COLO668 (cell line): ENCODE data around the gene C14orf180.

Experiments used
- DNase-seq: peaks from one replicate; lab custom pipeline; 2025; ENCODE audit not compliant: unreplicated experiment; lab: John Stamatoyannopoulos, UW

C14orf180 gene

DNA sequence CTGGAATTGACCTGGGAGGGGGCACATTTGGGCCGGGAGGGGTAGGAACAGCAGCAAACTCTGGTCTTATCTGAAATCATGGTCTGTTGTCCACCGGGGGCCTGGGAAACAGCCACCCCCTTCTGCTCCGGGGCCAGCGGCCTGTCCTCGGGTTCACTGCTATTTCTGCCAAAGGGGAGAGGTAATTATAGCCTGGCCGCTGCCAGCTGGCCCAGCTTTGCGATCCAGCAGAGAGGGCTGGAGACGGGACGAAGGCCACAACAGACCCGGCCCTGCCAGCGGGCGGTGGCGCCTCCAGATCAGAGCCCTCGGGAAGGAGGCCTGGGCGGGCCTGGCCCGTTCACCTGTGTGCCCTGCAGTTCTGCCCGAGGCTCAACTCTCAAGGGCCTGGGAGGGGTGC is at the start of gene C14orf180:
C14orf180 (plus strand) TSS at position 258 of the 400 bp plus-strand sequence. CDS start 6,667 bp downstream, outside the sequence.
- peak; percentile 25 for DNase-seq

DNA sequence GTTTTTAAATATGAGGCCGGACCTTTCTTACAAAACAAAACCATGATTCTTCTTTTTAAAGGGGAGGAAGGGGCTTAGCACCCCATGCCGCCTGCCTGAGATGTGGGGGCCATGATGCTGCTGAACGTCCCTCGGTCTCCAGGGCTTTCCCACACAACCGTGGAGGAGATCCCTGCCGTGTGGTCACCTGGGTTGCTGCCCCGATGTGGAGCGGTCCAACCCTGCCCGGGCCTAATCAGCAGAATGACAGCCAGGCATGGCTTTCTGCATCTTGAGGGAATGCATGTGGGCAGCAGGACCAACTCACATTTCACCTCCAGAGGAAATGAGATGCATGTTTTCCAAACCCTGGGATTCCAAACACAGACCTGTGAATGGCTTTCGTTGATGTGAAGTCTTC is 48.9 kb upstream of the C14orf180 start:
- no peak for DNase-seq

DNA sequence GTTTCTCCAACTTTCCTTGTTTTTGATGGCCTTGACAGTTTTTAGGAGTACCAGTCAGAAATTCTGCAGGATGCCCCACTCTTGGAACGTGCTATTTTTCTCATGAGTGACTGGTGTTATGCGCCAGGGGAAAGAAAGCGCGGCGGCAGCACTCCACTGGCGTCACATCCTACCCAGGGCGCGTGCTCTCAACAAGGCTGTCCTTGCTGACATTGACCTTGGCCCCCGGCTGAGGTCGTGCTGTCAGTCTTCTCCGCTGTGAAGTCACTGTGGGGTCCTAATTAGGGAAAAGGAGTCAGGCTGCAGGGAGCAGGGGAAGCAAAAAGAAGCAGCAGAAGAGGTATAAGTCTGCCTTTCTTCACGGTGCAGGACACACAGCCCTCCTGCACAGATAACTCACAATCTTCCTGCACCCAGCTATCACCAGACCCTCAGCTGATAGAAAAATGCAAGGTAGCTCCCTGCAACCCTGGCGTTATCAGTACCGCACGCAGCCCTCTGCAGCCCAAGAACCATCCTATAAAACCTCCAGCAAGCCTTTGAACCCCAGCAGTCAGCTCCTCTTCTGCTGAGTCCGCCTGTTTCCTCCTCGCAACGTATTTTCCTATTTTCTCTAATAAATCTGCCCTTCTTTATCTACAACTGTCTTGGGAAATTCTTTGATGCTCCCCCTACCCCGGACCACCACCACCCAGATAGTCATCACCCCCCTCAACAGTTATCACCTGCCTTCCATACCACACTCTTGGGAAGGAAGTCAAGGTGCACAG is 48.0 kb upstream of the C14orf180 start:
- DNase-seq, result no peak

DNA sequence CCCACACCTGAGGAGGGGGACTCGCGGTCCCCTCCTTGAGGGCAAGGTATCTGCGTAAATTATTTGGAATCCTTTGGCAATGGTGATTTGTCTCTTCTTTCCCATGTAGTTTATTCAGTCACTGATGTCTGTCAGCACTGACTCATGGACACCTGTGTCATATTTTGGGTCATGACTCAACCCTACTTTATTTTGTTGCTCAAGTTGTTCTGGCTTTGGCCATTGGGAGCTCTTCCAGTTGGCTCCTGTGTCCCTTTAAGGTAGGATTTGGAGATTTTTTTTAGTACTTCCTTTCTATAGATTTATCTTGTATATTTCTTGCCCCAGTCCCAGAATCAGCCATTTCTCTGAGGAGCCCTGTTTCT is 47.4 kb upstream of the C14orf180 start:
- DNase-seq, result no peak

DNA sequence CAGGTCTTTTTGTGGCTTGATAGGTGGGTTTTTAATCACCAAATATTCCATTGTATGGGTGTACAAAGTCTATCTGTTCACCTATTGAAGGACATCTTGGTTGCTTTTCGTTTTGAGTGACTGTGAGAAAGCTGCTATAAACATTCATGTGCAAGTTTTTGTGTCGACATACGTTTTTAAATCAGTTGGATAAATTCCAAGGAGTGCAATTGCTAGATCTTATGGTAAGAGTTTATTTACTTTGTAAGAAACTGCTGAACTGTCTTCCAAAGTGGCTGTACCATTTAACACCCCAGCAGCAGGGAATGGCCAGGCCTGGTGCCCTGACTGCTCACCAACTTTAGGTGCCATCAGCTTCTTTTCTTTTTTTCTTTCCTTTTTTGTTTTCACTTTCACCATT is 45.5 kb upstream of the C14orf180 start:
- no peak for DNase-seq

DNA sequence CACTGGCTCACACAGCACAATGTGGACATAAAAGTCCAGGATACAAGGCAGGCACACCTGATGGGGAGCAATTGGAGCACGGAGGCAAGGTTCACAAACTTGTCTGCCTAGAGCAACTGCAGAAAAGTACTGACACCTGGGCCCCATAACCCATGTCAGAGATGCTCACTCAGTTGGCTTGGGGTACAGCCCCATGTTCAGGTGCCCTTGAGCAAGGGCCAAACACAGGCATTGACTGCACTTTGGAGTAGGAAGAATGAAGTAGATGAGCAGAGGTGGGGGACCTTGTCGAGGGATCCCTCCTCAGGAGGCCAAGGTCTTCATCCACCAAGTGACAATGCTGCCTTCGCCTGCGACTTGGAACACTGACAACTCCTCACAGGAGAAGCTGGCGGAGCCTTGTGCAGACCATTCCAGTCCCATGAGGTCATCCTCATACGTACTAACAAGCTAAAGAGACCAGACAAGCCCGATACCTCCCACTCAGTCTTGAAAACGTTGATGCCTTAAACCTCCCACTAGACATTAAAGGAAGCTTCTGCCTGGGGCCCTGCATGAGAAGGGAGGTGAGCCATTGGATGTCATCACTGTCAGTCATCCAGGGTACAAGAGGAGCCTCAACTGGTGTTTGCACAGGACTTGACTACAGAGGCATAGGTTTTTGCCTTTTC is 42.5 kb upstream of the C14orf180 start:
- DNase-seq, result no peak

DNA sequence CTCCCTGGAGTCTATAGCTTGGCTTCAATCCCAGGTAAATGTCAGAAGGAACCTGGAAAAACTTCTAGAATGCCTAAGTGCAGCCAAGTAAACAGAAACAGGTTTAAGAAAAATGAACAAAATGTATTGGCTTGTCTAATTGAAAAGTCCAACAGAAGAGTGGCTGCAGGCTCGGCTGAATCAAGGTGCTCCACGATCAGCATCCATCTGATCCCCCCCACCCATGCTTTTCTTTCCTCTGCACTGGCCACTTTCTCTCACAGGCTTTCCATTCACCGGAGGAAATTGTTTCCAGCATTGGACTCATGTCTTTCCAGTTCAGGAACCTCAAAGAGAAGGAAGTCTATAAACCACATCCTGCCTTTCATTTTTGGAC is 42.0 kb upstream of the C14orf180 start:
- no peak for DNase-seq

DNA sequence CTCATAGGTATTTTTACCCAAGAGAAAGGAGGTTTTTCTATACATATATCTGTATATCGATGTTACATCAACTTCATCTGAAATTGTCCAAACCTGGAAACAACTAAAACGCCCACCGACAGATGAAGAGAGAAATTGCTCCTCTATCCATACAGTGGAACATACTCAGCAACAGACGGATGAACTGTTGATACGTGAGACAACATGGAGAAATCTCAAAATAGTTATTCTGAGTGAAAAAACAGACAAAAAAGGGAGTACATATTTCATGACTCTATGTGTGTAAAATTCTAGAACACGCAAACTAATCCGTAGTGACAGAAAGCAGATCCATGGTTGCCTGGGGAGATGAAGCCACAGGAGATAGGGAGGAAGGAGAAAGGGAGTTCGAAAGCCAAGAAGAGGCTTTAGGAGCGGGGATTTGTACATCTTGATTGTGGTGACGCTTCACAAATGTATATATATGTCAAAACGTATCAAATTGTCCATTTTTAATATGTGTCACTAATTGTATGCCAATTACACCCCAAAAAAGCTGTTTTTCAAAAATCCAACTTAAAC is 37.6 kb upstream of the C14orf180 start:
- no peak for DNase-seq

DNA sequence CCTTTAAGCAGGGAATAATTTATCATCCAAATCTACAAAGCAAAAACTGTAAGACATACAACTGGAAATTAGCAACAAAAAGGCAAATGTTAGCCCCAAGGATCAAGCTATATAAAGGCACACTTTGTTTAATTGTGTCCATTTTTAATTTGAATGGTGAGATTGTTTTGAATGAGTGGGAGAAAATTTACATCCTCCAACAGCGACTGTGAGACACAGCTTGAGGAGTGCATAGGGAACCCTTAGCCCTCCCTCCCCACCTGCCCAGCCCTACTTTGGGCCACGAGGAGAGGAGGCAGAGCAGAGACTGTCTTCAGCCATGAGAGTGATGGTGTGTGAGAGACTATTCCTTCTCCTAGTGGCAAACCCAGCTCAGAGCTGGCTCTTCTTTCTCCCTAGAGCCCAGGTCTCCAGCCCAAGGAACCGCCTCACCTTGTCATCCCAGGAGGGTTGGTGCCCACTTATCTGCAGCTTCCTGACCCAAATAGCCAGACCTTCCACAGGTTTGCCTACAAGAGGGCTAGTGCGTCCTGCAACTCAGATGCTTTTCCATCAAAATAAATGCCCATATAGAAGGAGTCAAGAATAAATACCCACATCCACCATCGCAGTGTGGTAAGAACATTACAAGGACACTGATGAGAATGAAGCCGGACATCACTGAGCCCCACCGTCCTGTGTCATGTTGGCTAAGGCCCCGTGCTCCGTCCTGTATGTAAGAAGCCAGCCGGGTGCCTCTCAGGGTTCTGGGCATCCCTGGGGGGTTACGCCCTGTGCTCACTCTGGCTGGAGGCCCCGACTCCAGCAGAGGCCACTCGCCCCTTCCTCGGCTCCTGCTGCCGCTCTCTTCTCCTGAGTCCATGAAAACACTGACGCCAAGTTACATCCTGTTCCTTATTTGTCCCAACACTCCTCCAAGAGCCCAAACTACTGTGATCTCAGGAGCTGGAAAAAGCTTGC is 36.4 kb upstream of the C14orf180 start:
- DNase-seq, result no peak

DNA sequence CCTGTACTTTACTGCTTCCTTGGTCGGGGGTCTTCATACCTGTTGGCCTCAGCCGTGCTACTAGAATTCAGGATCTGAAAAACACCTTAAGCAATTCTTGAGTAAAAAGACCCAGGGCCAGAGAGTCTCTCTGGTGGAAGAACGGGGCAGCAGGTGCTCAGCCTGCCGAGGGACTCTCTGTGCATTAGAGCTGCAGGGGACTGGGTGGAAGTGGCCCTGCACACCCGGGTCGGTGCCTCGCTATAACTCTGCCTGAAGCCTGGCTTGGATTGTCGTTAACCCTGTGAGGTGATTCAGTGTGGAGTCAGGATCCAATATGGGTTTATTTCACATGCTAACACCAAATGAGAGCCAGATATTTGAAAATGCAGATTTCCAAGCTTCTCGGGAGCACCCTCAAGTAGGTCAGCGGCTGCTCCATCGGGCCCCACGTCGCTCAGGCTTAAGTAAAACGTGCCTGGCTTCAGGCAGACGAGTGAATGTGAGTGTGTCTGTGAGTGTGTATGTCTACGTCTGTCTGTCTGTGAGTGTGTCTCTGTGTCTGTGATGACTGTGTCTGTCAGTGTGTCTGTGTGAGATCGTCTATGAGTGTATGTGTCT is 35.1 kb upstream of the C14orf180 start:
- no peak for DNase-seq

DNA sequence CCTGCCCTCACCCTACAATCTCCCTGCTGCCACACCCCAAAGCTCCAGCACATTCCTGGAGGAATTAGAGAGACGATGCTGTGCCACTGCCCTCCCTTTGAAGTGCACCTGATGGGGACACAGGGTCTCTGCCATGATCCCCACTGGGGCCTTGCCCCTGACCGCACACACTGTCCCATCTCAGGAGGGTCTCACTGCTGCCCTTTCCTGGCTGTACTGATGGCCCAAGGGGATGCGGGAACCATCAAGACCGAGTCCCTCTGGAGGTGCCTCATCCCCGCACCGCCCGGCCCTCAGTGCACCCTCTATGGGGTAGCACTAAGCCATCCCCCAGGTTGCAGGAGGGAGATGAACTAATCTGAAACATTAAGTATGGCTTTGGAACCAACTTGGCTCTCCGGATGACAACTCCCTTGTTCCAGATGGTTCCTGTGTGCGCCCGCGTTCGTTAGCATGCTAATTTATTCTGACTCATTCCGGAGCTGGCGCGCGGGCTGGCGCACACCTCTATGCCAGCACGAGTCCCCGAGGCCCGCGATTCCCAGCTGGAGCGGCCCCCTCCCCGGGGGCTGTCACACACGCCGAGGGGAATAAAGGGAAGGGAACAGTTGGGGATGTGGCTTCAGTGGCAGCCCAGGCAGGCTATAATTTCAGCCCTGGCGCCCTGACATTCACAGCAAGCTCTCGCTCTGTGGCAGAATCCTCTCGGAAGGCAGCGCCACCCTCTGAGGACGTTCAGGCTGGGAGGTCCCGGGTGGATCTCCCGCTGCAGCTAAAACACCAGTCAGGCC is 34.2 kb upstream of the C14orf180 start:
- no peak for DNase-seq

DNA sequence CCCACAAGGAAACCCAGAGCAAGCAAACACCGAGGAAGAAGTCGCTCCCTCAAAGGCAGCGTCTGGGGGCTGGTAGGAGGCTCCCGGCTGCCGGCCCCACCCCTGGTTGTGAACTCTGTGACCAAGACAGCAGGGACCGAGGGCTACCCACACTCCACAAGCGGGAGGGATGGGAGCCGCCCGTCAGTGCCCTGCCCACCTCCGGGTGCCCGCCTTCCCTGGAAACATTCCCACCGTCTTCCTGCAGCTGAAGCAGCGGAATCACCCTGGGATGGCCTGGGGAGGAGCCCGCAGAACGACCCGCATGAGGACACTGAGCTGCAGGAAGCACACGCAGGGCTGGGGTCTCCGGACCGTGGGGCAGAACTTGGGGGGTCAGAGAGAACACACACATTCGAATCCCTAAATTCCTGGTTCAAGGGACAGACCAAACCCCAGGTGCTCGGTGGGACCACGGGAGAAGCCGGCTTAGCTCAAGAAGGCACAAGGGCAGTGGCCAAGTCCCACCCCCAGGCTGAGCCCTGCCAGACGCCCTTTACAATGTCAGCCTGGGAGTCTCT is 33.5 kb upstream of the C14orf180 start:
- DNase-seq, result no peak

DNA sequence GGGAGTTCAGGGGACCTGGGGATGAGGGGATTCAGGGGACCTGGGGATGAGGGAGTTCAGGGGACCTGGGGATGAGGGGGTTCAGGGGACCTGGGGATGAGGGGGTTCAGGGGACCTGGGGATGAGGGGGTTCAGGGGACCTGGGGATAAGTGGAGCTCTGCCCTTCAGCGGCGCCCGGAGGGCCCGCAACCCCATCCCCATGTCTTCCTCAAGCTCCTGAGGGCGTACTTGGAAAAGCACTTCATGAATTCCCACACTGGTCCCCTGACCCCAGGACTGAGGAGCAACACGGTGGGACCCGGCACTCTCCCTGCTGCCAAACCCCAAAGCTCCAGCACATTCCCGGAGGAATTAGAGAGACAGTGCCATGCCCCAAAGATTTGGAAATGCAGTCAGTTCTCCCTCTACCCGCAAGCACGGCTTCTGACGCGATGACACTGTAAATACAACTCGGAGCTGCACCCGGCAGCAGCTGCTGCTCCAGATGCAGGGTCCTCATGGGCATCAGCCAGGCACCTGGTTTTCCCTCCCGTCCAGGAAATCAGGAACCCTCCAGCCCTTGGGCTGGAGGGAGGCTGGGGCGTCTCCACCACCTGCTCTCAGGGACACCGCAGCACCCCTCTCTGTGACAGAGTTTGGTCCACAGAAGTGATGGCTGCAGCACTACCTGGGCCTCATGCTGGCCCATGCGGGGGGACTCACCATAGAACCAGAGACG is 32.8 kb upstream of the C14orf180 start:
- DNase-seq, result no peak

DNA sequence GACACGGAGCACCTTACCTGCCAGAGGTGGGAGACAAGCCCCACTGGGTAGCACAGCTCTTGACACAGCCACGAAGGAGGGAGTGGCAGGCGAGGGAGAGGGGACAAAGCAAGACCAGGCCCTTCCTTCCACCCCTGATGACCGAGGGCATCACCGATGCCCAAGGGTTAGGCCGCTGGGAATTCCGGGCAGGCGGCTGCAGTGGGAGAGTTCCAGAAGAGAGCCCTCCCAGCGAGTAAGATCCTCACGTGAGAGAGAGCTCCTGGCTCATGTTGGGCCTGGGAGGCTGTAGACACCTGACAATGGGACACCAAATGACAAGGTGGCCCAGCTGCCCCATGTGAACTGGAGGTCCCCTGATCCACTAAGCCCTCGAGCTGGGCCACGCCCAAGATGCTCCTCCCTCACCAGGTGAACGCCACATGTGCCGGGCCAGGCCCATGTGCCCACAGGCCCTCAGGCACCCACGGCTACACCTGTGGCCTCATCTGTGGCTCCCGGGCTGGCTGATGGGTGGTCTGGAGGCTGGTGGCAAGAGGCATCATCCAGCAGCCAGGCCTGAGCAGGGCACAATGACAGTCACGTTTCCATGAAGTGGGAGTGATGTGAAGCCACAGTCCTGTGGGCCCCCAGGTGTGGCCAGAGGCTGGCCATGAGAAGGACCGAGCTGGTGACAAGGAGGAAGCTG is 32.1 kb upstream of the C14orf180 start:
- DNase-seq, result no peak

DNA sequence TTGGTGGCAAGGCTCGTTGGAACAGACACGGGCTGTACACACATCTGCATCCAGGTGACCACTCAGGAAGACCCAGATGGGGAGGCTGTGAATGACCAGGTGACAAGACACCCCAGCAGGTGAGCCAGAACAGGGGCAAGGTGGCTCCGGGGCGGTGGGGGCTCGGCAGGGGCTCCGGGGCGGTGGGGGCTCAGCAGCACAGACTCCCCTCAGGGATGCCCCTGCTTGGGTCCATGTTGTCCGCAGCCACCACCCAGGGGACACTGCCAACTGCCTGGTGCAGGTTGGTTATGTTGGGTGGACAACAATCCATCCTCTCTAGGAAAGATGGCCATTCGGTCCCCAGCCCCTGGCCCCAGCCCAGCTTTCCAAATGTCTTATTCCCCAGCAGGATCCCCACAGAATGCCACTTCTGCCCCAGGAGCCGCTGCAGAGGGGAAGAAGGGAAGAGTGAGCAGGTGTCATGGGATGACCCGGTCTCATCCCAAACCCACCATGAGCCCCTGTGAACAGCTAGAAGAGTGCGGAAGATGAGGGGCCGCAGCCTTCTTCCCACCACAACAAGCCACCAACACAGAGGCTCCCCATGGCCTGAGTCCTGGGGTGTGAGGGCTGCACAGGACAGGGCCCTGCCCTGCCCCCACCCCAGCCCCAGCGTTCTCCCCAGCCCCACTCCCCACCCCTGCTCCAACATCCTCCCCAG is 31.4 kb upstream of the C14orf180 start:
- no peak for DNase-seq

DNA sequence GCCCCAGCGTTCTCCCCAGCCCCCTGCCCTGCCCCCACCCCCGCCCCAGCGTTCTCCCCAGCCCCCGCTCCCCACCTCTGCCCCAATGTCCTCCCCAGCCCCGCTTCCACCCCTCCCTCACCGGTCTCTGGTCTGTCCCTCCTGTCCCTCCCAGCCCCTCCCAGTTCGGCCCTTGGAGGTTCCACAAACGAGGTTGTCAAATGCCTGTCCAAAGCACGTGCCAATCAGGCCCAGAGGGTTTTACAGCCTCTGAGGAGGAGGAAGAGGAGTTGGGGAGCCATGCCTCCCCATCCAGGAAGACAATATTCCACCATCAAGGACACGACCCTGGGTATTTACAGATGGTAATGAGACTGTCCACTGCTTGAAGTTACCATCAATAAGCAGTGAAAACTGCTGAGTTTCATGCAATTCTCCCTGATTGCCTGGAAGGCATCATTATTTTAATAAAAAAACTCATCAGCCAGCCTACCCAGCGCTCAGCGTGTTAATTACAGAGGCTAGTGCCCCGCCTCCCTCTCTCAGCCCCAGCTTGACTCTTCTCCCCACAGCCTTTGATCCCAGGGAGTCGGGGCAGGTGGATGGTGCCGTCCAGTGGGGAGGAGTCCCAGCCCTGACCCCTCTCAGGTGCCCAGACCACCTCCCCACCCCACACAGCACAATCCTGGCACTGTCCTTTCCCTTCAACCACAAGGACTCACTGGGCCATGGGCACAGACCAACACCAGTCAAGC is 30.6 kb upstream of the C14orf180 start:
- no peak for DNase-seq
